Endodermal cell (in vitro differentiated cells): ENCODE results near the gene RANBP3L. TPM values are rescaled to one million over a fixed set of nuclear protein-coding genes. Genes with fewer than 3 reads are reported as not detected.

Source experiments
- DNase-seq: peaks from one replicate; pipeline ENCODE4 v3.0.0-alpha.2; 2017
- H3K27ac ChIP-seq: 2 replicates; pipeline ENCODE4 v1.5.1; 2013; ENCODE audit warnings: mild to moderate bottlenecking, low read depth, low read length, moderate library complexity
- H3K27me3 ChIP-seq: 2 replicates; pipeline ENCODE4 v1.6.1; 2013; ENCODE audit warnings: mild to moderate bottlenecking, low read length, moderate library complexity; ENCODE audit not compliant: insufficient read depth, control insufficient read depth, poor library complexity, severe bottlenecking
- H3K36me3 ChIP-seq: 2 replicates; pipeline ENCODE4 v1.7.0; 2013; ENCODE audit warnings: mild to moderate bottlenecking, low read length, moderate library complexity; ENCODE audit not compliant: control insufficient read depth, insufficient read depth
- H3K4me1 ChIP-seq: one replicate; pipeline ENCODE4 v1.7.0; 2013; ENCODE audit warnings: low read length; ENCODE audit not compliant: control insufficient read depth, insufficient read depth
- H3K4me3 ChIP-seq: 2 replicates; pipeline ENCODE4 v1.5.1; 2013; ENCODE audit warnings: mild to moderate bottlenecking, low read length, moderate library complexity
- H3K9ac ChIP-seq: 2 replicates; pipeline ENCODE4 v1.6.1; 2013; ENCODE audit warnings: mild to moderate bottlenecking, low read length, moderate library complexity; ENCODE audit not compliant: poor library complexity, severe bottlenecking; ENCODE audit errors: extremely low read depth
- H3K9me3 ChIP-seq: 2 replicates; pipeline ENCODE4 v1.6.1; 2013; ENCODE audit warnings: mild to moderate bottlenecking, low read length, moderate library complexity; ENCODE audit not compliant: control insufficient read depth
- H3K27ac Mint-ChIP-seq: 2 replicates; pipeline ENCODE4 v1.8.0; 2020; ENCODE audit warnings: mixed read lengths
- H3K27me3 Mint-ChIP-seq: 2 replicates; pipeline ENCODE4 v1.8.0; 2021; ENCODE audit warnings: mild to moderate bottlenecking, mixed read lengths; ENCODE audit not compliant: insufficient read depth
- H3K36me3 Mint-ChIP-seq: 2 replicates; pipeline ENCODE4 v1.8.0; 2020; ENCODE audit warnings: low read depth, mixed read lengths
- H3K4me1 Mint-ChIP-seq: 2 replicates; pipeline ENCODE4 v1.8.0; 2020; ENCODE audit warnings: mixed read lengths
- H3K4me3 Mint-ChIP-seq: 2 replicates; pipeline ENCODE4 v1.8.0; 2020; ENCODE audit warnings: mild to moderate bottlenecking, moderate library complexity, mixed read lengths
- H3K9me3 Mint-ChIP-seq: 2 replicates; pipeline ENCODE4 v1.8.0; 2020; ENCODE audit warnings: mild to moderate bottlenecking, mixed read lengths
- WGBS, 2 experiments: methylation state at CpG; one replicate each; pipeline versions ENCODE4 v1.1.5 to v1.1.7; 2013; ENCODE audit warnings: missing lambda C conversion rate in 2 of 2, mixed read lengths in 1 of 2; ENCODE audit not compliant: insufficient coverage in 1 of 2, insufficient read length in 1 of 2; 5-methylcytosine and 5-hydroxymethylcytosine counted together
- total RNA-seq, 2 donors: library from RNA; stranded (reverse); fragmentation: NEBNext Ultra II Directional in 1 of 2; extraction: Animal tissue kit (Norgen Biotek cat#: 25700) in 1 of 2; gene quantifications; 2 replicates in 1 of 2; 3 replicates in 1 of 2; pipeline ENCODE4 v1.2.1, GENCODE V29; 2021
- TF ChIP-seq, protein P1 (sequence below): fragments of 200-600 bp; sonication (generic); conservative IDR thresholded peaks from 2 replicates; pipeline ENCODE4 v1.5.0; 2021; ENCODE audit warnings: antibody characterized with exemption, mild to moderate bottlenecking

The RANBP3L gene
- total RNA-seq, 2 donors from 2014 or later, result not detected

GRCh38 chr5:36215910-36216309 is 85.8 kb downstream of the RANBP3L start:
- Mint-ChIP-seq H3K4me3 (no peak overlapping the region), H3K36me3 (peaks cover 15% of the 10 kb centered on the region), H3K27ac (no peak overlapping the region), H3K4me1 (no peaks in the 10 kb centered on the region), H3K9me3 (no peaks in the 10 kb centered on the region), H3K27me3 (no peaks in the 10 kb centered on the region)
- Histone ChIP-seq H3K9ac (no peak overlapping the region), H3K36me3 (peaks cover 41% of the 10 kb centered on the region), H3K27me3 (no peaks in the 10 kb centered on the region), H3K27ac (no peak overlapping the region), H3K4me1 (no peaks in the 10 kb centered on the region), H3K4me3 (no peak overlapping the region), H3K9me3 (no peaks in the 10 kb centered on the region)
- TF ChIP-seq, protein P1, sequence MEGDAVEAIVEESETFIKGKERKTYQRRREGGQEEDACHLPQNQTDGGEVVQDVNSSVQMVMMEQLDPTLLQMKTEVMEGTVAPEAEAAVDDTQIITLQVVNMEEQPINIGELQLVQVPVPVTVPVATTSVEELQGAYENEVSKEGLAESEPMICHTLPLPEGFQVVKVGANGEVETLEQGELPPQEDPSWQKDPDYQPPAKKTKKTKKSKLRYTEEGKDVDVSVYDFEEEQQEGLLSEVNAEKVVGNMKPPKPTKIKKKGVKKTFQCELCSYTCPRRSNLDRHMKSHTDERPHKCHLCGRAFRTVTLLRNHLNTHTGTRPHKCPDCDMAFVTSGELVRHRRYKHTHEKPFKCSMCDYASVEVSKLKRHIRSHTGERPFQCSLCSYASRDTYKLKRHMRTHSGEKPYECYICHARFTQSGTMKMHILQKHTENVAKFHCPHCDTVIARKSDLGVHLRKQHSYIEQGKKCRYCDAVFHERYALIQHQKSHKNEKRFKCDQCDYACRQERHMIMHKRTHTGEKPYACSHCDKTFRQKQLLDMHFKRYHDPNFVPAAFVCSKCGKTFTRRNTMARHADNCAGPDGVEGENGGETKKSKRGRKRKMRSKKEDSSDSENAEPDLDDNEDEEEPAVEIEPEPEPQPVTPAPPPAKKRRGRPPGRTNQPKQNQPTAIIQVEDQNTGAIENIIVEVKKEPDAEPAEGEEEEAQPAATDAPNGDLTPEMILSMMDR, result no peak
- WGBS, 2 experiments, result 80 to 97% methylated on average over 1 to 2 of the region's 2 CpGs
- no peak for DNase-seq

GRCh38 chr5:36214436-36214835 is 87.3 kb downstream of the RANBP3L start:
- TF ChIP-seq, protein P1, result peak; percentile 20
- H3K9ac ChIP-seq, result no peak overlapping the region
- Mint-ChIP-seq H3K9me3 (no peaks in the 10 kb centered on the region), H3K27ac (no peak overlapping the region), H3K27me3 (no peaks in the 10 kb centered on the region), H3K4me1 (no peaks in the 10 kb centered on the region), H3K4me3 (no peak overlapping the region), H3K36me3 (peaks cover 13% of the 10 kb centered on the region)
- H3K4me3 ChIP-seq, result no peak overlapping the region
- no peak overlapping the region for H3K27ac ChIP-seq
- WGBS, 2 experiments, result 83% methylated on average over 3 of the region's 3 CpGs; no CpG with 5 or more reads in 1 of the 2 experiments
- H3K4me1 ChIP-seq, result no peaks in the 10 kb centered on the region
- DNase-seq, result no peak
- H3K36me3 ChIP-seq, result peaks cover 36% of the 10 kb centered on the region
- H3K9me3 ChIP-seq, result no peaks in the 10 kb centered on the region
- H3K27me3 ChIP-seq, result no peaks in the 10 kb centered on the region

- Histone ChIP-seq H3K4me3 (no peak overlapping the region), H3K27me3 (no peaks in the 10 kb centered on the region), H3K9ac (no peak overlapping the region), H3K27ac (no peak overlapping the region), H3K9me3 (no peaks in the 10 kb centered on the region), H3K4me1 (no peaks in the 10 kb centered on the region), H3K36me3 (peaks cover 23% of the 10 kb centered on the region)
- 100% methylated on average over 3 of the region's 3 CpGs; no CpG with 5 or more reads in 1 of the 2 experiments for WGBS, 2 experiments
- Mint-ChIP-seq H3K27ac (no peak overlapping the region), H3K4me1 (no peaks in the 10 kb centered on the region), H3K36me3 (peaks cover 18% of the 10 kb centered on the region), H3K4me3 (no peak overlapping the region), H3K27me3 (no peaks in the 10 kb centered on the region), H3K9me3 (no peaks in the 10 kb centered on the region)
- TF ChIP-seq, protein P1, result no peak
- no peak for DNase-seq
Observed at GRCh38 chr5:36209664-36210063, 92.0 kb downstream of the RANBP3L start.
